ENCODE measurements around the gene CTNNBL1. TPM values are rescaled to one million over a fixed set of nuclear protein-coding genes. Genes with fewer than 3 reads are reported as not detected.

The CTNNBL1 gene
- total RNA-seq, 1 experiment from 2014 or later, result 64.4 TPM

DNA sequence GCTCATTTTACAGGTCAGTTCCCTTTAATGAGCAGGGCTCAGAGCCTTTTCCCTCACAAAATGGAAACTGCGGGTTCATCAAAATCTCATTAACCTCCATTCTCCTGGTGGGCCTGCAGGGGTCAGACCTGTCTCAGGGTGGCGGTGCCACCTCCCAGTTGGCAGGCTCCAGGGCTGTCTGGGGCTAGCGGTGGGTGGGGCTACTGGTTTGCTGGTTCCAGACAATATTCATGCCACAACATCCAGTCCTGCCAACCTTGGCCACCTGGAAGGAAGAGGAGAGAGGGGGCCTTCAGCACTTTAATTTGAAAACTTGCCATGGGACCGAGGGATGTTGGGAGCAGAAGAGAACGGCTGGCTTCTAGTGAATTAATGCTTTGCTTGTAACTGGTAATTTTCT is 41.9 kb upstream of the CTNNBL1 start:
- ChIA-PET POLR2A (interaction anchor here (0.6 kb wide), 1 partner anchor 766 kb away, joined by 5 read pairs; no protein-coding TSS in a partner anchor), CTCF (interaction anchor here (1.3 to 2.0 kb wide), 2 partner anchors 263 to 341 kb away, joined by 3 to 5 read pairs; no protein-coding TSS in a partner anchor)
- DNase-seq (ENCODE audit: low spot score), result peak; percentile 69
- H3K36me3 Mint-ChIP-seq, result peaks cover 5% of the 10 kb centered on the region
- peaks cover 12% of the 10 kb centered on the region for H3K4me1 Mint-ChIP-seq
- H3K4me3 Mint-ChIP-seq, result no peak overlapping the region
- peak; percentile 99 for ATAC-seq
- TF ChIP-seq GABPB1 (CRISPR knock-in tag; IDR thresholded peaks at IDR 0.05) (0 out of 2 replicates have a peak, but pooled peaks have one; percentile 27), NFYB (CRISPR knock-in tag; conservative IDR thresholded peaks at IDR 0.05; ENCODE audit: low read depth) (no peak)
- TF ChIP-seq, protein P1, sequence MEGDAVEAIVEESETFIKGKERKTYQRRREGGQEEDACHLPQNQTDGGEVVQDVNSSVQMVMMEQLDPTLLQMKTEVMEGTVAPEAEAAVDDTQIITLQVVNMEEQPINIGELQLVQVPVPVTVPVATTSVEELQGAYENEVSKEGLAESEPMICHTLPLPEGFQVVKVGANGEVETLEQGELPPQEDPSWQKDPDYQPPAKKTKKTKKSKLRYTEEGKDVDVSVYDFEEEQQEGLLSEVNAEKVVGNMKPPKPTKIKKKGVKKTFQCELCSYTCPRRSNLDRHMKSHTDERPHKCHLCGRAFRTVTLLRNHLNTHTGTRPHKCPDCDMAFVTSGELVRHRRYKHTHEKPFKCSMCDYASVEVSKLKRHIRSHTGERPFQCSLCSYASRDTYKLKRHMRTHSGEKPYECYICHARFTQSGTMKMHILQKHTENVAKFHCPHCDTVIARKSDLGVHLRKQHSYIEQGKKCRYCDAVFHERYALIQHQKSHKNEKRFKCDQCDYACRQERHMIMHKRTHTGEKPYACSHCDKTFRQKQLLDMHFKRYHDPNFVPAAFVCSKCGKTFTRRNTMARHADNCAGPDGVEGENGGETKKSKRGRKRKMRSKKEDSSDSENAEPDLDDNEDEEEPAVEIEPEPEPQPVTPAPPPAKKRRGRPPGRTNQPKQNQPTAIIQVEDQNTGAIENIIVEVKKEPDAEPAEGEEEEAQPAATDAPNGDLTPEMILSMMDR (IDR thresholded peaks at IDR 0.05), result peak; percentile 40; the same call in 1 of the 2 replicates
- peaks cover 7% of the 10 kb centered on the region; the same call in 1 of the 2 replicates for H3K27me3 Mint-ChIP-seq (ENCODE audit: low read depth)
- H3K9me3 Mint-ChIP-seq, result peaks cover 27% of the 10 kb centered on the region
- H3K27ac Mint-ChIP-seq, result peak overlapping the region; percentile 21; the same call in 1 of the 2 replicates

DNA sequence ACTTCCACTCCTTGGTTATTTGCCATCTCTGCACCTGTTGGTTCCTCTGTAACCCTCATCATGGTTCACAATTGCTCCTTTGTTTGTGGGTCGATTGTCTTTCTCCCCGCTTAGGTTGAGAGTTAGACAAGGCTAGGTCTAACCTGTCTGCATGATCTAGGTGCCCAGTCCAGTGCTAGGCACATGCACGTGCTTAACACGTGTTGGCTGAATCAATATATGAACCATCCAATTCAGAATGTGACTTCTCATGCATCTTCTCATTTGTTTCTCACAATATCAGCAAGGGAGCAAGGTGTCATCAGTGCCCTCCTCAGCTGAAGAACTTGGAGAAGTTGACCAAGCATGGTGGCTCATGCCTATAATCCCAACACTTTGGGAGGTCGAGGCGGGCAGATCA is 36.9 kb upstream of the CTNNBL1 start:
- ChIA-PET POLR2A (no interaction called here), CTCF (no interaction called here)
- Mint-ChIP-seq H3K4me3 (no peak overlapping the region), H3K27me3 (ENCODE audit: low read depth) (peaks cover 7% of the 10 kb centered on the region; the same call in 1 of the 2 replicates), H3K4me1 (peaks cover 8% of the 10 kb centered on the region), H3K9me3 (peaks cover 29% of the 10 kb centered on the region), H3K27ac (no peak overlapping the region), H3K36me3 (peaks cover 5% of the 10 kb centered on the region)
- TF ChIP-seq, protein P2, sequence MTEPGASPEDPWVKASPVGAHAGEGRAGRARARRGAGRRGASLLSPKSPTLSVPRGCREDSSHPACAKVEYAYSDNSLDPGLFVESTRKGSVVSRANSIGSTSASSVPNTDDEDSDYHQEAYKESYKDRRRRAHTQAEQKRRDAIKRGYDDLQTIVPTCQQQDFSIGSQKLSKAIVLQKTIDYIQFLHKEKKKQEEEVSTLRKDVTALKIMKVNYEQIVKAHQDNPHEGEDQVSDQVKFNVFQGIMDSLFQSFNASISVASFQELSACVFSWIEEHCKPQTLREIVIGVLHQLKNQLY (CRISPR knock-in tag; IDR thresholded peaks at IDR 0.05), result no peak
- TF ChIP-seq, protein P3, sequence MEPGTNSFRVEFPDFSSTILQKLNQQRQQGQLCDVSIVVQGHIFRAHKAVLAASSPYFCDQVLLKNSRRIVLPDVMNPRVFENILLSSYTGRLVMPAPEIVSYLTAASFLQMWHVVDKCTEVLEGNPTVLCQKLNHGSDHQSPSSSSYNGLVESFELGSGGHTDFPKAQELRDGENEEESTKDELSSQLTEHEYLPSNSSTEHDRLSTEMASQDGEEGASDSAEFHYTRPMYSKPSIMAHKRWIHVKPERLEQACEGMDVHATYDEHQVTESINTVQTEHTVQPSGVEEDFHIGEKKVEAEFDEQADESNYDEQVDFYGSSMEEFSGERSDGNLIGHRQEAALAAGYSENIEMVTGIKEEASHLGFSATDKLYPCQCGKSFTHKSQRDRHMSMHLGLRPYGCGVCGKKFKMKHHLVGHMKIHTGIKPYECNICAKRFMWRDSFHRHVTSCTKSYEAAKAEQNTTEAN (CRISPR knock-in tag; IDR thresholded peaks at IDR 0.05), result no peak
- no peak for TF ChIP-seq RELA (CRISPR knock-in tag; IDR thresholded peaks at IDR 0.05; ENCODE audit: borderline replicate concordance)
- TF ChIP-seq, protein P4, sequence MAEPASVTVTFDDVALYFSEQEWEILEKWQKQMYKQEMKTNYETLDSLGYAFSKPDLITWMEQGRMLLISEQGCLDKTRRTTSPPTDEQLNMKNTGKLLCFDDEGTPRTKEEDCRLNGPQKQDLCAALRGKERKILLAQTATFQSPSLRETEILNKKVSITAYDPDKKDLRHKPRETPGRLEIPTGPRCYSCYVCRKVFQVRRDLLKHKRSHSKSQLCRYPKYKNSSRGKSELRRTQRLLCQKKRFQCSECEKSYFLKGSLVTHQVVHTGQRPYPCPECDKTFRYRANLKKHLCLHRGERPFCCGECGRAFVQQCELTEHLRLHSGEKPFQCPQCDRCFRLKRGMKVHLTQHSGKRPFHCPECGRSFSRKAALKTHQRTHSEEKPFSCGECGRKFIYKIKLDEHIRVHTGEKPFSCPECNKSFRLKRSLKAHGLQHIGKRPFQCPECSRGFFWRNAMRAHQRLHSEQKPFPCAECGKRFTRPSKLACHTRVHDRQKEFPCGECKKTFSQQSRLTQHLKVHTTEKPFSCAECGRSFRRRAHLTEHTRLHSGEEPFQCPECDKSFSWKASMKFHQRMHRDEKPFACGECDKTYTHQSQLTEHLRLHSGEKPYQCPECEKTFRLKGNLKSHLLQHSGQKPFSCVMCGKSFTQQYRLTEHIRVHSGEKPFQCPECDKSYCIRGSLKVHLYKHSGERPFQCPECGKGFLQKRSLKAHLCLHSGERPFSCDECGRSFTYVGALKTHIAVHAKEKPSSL (CRISPR knock-in tag; conservative IDR thresholded peaks at IDR 0.05), result no peak
- no peak for TF ChIP-seq NFATC4 (CRISPR knock-in tag; IDR thresholded peaks at IDR 0.05)
- TF ChIP-seq ESRRA (CRISPR knock-in tag; IDR thresholded peaks at IDR 0.05; ENCODE audit: borderline replicate concordance), result no peak
- no peak for TF ChIP-seq PRRX2 (CRISPR knock-in tag; IDR thresholded peaks at IDR 0.05)
- TF ChIP-seq, protein P5, sequence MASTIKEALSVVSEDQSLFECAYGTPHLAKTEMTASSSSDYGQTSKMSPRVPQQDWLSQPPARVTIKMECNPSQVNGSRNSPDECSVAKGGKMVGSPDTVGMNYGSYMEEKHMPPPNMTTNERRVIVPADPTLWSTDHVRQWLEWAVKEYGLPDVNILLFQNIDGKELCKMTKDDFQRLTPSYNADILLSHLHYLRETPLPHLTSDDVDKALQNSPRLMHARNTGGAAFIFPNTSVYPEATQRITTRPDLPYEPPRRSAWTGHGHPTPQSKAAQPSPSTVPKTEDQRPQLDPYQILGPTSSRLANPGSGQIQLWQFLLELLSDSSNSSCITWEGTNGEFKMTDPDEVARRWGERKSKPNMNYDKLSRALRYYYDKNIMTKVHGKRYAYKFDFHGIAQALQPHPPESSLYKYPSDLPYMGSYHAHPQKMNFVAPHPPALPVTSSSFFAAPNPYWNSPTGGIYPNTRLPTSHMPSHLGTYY (CRISPR knock-in tag; IDR thresholded peaks at IDR 0.05), result no peak
- TF ChIP-seq GTF2I (CRISPR knock-in tag; conservative IDR thresholded peaks at IDR 0.05), result no peak
- TF ChIP-seq, protein P6, sequence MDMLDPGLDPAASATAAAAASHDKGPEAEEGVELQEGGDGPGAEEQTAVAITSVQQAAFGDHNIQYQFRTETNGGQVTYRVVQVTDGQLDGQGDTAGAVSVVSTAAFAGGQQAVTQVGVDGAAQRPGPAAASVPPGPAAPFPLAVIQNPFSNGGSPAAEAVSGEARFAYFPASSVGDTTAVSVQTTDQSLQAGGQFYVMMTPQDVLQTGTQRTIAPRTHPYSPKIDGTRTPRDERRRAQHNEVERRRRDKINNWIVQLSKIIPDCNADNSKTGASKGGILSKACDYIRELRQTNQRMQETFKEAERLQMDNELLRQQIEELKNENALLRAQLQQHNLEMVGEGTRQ (CRISPR knock-in tag; IDR thresholded peaks at IDR 0.05), result no peak
- TF ChIP-seq, protein P7, sequence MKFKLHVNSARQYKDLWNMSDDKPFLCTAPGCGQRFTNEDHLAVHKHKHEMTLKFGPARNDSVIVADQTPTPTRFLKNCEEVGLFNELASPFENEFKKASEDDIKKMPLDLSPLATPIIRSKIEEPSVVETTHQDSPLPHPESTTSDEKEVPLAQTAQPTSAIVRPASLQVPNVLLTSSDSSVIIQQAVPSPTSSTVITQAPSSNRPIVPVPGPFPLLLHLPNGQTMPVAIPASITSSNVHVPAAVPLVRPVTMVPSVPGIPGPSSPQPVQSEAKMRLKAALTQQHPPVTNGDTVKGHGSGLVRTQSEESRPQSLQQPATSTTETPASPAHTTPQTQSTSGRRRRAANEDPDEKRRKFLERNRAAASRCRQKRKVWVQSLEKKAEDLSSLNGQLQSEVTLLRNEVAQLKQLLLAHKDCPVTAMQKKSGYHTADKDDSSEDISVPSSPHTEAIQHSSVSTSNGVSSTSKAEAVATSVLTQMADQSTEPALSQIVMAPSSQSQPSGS (CRISPR knock-in tag; IDR thresholded peaks at IDR 0.05; ENCODE audit: borderline replicate concordance, low read depth), result no peak
- TF ChIP-seq IRF2 (CRISPR knock-in tag; IDR thresholded peaks at IDR 0.05; ENCODE audit: borderline replicate concordance, low read depth), result no peak
- TF ChIP-seq ELF4 (CRISPR knock-in tag; IDR thresholded peaks at IDR 0.05; ENCODE audit: low read depth), result no peak
- ATAC-seq (no peak), DNase-seq (ENCODE audit: low spot score) (no peak)
